HG03439 (cell line): ENCODE results near the gene SIPA1.

Source experiments
- ATAC-seq: cut with Tn5 transposase; IDR thresholded peaks from one replicate; pipeline ENCODE4 v1.9.1; 2021; ENCODE audit warnings: mild to moderate bottlenecking, moderate library complexity; ENCODE audit not compliant: unreplicated experiment

The SIPA1 gene

DNA sequence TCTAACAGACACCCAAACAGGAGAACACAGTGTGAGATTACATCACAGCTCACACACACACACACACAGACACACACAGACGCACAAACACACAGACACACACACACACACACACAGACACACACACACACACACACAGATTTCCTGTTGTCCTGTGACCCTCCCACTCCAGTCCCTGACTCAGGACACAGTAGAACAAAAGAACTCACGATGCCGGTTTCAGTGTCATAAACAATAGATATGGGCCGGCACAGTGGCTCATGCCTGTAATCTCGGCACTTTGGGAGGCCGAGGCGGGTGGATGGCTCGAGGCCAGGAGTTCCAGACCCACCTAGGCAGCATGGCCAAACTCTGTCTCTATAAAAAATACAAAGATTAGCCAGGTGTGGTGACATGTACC lies 60.3 kb downstream of the SIPA1 start:
- ATAC-seq, result no peak

- ATAC-seq, result no peak
Observed at GRCh38 chr11:65699306-65699705, 61.4 kb downstream of the SIPA1 start.

DNA sequence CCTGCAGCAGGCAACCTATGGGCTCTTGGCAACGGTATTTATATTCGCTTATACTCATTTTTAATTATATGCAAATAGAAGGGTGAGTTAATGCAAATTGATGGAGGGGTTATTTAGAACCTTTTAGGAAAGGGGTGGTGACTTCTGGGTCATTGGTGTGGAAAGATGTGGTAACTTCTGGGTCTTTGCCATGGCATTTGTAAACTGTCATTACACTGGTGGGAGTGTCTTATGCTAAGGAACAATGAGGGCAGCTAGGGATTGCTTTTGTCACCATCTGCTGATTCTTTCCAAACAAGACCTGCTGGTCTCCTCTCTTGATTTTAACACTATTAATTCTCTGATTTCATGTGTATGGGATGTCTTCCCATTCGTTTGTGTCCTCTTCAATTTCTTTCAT lies 62.5 kb downstream of the SIPA1 start:
- ATAC-seq, result no peak
